NCI-H146 treated with DMSO at 0.1 percent for 48 hours (cell line): ENCODE data around the gene FAM149A.

Experiments
- DNase-seq: peaks from one replicate; lab custom pipeline; 2025; ENCODE audit not compliant: unreplicated experiment; lab: John Stamatoyannopoulos, UW

The FAM149A gene

GRCh38 chr4:186158021-186158813 is 53.7 kb downstream of the FAM149A start:
- DNase-seq = no peak

DNA sequence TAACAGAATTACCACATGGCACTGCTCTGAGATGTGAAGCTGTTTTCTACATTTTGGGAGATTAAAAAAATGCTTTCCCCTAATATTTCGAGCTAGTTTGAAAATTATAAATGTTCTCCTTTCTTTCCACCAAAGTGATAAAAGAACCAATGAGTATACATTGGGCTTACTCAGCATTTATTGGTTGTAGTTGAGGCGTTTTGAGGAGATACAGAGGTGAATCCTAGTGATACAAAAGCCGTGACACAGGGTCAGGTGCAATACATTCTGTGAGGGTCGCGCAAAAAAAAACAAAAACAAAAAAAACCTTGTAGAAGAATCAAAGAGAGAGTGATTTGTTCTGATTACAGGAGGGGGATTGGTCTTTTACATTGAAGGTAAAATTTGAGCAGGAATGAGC is 54.5 kb downstream of the FAM149A start:
- no peak for DNase-seq

GRCh38 chr4:186159613-186160012 is 55.1 kb downstream of the FAM149A start:
- no peak for DNase-seq

DNA sequence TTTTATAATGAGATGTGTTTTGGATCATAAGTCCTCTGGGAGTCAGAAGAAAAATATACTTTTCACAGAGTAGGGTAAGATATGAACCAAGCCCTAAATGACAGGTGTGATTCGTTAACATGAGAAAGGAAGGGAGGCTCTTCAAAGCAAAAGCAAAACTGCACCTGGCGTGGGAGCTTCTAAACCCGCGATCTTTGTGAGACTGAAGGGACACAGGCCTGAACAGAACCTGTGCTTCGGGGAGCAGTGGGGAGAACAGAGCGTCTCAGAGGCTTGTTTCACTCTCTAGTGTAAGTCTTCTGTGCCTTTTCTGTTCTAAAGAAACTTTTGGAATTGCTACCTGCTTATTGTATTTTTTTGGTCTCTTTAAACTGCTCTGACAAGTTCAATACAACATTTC is 56.6 kb downstream of the FAM149A start:
- no peak for DNase-seq

DNA sequence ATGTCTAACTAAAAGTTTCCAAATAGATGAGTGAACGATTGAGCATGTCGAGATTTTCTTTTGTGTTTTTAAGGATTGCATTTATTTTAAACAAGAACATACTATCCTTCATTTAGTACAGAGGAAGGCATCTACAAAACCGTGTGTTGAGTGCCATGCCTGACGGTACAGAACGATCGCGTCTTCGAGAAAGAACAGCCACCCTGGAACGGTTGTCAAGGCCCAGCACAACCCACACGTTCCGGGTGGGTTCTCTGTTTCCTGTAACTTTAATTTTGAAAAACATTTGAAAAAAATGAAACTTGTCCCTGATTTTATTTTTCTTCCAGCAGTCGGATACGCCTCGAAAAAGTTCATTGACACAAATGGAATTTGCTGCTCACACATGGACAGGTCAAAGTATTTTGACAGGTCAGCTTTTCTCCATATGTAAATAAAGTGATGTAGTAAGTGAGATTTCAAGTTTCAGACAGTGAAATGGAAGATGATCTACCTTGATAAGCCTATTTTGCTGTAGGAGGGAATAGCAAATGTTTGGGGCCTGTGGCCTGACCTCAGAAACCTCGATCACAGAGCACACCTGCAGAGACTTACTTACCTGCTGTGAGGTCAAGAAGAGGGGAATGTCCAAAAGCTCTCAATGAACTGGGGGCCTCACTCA is 62.5 kb downstream of the FAM149A start:
- DNase-seq = no peak

DNA sequence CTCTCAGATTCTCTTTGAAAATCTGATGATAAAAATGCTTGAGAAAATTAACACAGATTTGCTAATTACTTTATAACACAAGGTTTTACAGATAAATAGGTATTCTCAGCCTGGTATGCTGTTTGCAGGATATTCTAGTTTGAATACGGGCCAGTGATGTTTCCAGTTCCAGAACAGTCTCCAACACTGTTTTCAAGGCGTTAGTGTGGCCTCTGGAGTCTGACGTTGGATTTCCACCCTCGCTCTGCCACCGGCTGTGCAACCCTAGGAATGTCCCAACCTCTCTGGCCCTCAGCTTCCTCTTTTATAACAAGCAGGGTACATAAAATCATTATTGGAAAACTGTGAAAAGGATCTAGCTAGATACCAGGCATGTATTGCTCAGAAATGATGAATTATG is 63.1 kb downstream of the FAM149A start:
- DNase-seq = no peak

DNA sequence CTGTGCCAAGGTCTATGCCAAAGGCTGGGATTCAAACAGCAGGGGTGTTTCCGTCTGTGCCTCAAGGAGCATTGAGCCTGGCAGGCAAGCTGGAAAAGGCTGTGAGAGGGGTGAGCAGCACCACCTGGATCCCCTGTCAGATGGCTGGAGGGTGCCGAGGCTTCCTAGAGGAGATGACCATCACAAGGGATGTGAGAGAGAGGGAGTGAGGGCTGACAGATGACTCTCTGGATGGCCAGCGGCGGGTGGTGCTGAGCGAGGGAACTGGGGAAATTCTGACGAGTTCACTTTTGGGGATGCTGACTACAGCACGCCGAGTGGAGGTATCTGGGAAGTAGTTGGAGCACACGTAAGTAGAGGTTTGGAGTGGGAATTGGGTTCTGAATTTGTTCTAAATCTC is 64.2 kb downstream of the FAM149A start:
- no peak for DNase-seq

- no peak for DNase-seq
These were observed 64.9 kb downstream of the FAM149A start for GRCh38 chr4:186169333-186169944.

- DNase-seq = no peak
These were observed 65.7 kb downstream of the FAM149A start for GRCh38 chr4:186169945-186170802.

- no peak for DNase-seq
These were observed 66.5 kb downstream of the FAM149A start for GRCh38 chr4:186170966-186171365.

DNA sequence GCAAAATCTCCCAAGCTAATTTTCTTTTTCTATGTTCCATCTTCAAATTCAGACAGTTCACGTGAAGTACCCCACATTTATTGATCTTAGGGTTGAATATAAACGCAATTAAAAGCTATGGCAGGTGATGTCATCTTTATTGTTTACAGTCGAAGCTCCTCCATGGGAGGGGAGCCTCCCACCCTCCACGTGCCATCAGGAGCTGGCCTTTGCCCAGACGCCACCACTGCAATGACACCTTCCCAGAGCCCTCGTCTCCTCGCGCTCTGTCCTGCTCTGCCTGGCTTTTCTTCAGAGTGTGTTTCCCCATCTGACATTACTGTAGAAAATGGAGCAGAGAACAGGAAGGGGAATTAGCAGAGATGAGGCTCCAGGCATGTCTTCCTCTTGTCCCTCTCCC is 68.0 kb downstream of the FAM149A start:
- no peak for DNase-seq

DNA sequence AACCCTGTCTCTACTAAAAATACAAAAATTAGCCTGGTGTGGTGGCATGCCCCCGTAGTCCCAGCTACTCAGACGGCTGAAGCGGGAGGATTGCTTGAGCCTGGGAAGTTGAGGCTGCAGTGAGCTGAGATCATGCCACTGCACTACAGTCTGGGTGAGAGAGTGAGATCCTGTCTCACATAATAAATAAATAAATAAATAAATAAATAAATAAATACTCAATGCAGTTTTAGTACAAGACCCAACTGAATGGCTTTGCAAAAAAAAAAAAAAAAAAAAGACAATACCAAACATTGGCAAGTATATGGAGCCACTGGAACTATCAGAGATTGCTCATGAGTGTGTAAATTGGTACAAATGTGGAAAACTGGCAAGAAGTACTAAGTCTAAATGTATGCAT is 83.6 kb downstream of the FAM149A start:
- DNase-seq = no peak

GRCh38 chr4:186189656-186190055 is 85.2 kb downstream of the FAM149A start:
- DNase-seq = no peak

DNA sequence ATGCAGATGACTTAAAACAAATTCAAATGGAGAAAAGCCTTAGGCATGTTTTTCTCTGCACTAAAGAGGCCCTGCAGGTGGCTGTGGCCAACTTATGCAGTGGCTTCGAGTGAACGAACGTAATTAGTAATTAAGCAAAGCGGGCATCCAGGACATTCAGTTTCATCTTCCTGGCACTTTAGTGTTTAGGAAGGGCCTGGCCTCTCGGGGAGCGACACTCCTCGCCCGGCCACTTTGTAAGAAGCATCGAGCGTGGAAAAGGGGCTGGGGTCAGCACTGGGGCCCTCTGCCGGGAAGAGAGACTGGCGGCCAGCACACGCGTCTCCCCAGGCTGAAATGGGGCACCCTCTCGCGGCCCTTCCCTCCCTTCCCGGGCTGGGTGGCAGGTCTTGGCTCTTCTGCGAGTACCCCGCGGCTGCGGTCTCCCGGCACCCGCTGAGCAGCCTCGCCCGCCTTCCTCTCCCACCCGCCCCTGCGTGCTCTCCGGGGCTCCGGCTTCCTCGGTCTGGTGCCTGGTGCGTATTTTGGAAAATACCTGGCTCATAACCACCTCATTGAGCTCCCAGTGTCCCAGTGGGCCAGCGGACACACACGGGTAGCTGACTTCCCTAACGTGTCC is 86.2 kb downstream of the FAM149A start:
- peak; percentile 37 for DNase-seq

DNA sequence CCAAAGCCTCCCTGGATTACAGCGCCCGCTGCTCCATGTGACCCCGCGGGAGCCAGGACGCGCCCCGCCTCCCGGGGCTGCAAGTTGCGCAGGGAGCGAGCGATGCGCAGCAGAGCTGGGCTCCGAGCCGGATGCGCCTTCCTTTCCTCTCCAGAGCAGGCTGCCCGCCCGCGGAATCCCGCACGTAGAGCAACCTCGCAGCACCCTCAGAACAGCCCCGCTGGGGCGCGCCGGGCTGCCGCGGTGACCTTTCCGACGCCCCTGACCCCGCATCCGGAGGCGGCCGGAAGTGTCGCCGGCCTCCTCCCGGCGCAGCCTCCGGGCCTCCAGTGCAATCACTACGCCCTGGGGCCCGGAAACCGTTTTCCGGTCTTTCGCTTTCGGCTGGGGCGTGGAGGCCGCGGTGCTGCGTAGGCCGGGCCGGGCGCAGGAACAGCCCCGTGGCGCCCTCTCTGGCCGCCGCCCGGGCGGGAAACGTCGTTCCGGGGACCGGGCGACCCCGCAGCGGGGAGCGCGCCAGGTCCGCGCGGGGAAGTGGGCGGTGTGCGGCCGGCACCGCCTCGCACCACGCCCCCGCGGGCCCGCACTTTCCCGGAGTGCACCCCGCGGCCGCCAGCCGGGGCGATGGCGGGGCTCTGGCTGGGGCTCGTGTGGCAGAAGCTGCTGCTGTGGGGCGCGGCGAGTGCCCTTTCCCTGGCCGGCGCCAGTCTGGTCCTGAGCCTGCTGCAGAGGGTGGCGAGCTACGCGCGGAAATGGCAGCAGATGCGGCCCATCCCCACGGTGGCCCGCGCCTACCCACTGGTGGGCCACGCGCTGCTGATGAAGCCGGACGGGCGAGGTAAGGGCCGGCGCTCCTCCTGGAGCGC is 86.9 kb downstream of the FAM149A start, which contains the start of gene CYP4V2:
Gene CYP4V2 (plus strand): TSS at position 368 of the 866 bp plus-strand sequence. CDS start 257 bp downstream, at position 625.
- peak; percentile 23 for DNase-seq

DNA sequence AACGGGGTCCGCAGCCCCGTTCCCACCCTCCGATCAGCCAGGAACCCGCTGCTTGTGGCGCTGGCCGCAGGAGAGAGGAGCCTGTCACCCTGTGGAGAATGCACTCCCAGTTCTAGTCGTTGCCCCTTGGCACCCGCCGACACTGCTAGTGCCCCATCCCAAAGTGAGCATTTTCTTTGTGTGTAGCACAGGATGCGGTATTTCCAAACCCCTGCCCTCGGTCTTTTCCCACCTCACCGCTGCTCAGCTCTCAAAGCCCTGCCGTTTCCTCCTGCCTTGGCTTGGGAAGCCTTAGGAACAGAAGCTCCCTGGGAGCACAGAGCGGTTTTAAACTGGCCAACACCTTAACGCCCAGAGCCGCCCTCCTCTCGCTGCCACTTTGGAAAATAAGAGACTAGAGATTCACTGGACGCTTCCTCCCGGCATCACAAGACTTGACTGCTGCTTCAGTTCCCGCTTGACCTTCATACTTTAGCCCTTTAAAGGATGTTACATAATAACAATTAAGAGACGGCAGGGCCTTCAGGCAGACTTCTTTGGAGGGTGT is 87.6 kb downstream of the FAM149A start:
- DNase-seq = peak; percentile 5

- DNase-seq = no peak
These were observed 89.3 kb downstream of the FAM149A start for GRCh38 chr4:186193851-186194250.

DNA sequence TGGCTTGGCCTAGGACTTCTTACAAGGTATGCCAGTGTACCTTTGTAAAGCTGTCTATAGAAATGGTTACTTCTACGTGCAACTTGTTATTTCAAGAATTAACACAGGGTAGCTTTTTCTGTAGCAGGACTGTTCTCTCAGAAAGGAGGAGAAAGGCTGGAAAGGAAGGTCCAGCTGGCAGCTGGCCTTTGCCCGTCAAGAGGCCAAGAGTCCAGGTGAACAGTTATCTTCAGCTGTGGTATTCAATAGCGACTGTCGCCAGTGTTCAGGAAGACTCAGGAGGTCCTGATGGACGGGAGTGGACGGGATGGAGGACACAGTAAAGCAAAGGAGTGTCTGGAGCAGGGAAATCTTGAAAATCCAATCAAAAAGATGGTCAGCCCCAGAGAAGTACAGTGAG is 91.6 kb downstream of the FAM149A start:
- no peak for DNase-seq

DNA sequence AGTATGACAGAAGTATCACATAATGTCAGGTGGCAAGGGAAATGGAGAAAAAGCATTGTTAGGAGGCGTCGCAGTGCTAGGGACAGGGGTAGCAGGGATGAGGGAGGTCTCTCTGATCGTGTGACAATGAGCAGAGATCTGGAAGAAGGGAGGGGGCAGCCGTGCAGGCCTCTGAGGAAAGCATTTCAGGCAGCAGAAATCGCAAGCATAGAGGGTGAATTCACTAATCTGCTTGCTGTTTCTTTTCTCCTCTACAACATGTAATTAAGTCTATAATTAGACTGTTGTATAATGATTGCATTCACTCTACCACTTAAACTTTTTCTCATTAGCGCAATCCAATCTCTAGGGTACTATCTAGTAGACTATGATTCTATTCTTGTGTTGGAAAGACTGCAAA is 96.0 kb downstream of the FAM149A start:
- no peak for DNase-seq
